G401.6 (cell line): ENCODE results near the gene CTSA.
A peak's percentile ranks its signal among the peaks of the same experiment; 100 is the strongest.

Source experiments
- FAIRE-seq: peaks from 2 replicates; lab custom pipeline; 2012; peaks lifted over from hg19 to GRCh38; lab: Jason Lieb, UNC

CTSA gene

DNA sequence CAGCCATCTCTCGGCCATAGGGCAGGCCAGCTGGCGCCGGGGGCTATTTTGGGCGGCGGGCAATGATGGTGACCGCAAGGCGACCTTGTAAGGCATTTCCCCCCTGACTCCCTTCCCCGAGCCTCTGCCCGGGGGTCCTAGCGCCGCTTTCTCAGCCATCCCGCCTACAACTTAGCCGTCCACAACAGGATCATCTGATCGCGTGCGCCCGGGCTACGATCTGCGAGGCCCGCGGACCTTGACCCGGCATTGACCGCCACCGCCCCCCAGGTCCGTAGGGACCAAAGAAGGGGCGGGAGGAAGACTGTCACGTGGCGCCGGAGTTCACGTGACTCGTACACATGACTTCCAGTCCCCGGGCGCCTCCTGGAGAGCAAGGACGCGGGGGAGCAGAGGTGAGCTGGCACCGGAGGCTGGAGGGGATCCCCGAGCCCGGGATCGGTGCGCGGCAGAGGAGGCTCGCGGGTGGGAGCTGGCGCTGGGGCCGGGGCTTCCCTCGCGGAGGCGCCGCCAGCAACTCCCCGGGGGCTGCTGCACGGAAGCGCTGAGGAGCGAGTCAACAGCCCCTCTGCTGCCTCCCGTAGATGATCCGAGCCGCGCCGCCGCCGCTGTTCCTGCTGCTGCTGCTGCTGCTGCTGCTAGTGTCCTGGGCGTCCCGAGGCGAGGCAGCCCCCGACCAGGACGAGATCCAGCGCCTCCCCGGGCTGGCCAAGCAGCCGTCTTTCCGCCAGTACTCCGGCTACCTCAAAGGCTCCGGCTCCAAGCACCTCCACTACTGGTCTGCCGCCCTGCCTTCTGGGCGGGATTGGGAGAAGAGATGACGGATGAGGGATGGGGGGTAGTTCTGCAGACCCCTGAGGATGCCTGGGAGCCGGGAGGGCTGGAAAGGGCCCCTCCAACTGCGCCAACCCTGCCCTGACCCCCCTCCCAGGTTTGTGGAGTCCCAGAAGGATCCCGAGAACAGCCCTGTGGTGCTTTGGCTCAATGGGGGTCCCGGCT is at the start of gene CTSA, which contains the start of gene NEURL2:
Gene CTSA, plus strand, starts transcription at position 351 of the 999 bp plus-strand sequence. Its CDS starts 234 bp downstream, at position 585.
Gene NEURL2, minus strand, starts transcription at position 224 of the 999 bp plus-strand sequence. Its CDS starts 217 bp downstream, at position 7.
- FAIRE-seq, result no peak

DNA sequence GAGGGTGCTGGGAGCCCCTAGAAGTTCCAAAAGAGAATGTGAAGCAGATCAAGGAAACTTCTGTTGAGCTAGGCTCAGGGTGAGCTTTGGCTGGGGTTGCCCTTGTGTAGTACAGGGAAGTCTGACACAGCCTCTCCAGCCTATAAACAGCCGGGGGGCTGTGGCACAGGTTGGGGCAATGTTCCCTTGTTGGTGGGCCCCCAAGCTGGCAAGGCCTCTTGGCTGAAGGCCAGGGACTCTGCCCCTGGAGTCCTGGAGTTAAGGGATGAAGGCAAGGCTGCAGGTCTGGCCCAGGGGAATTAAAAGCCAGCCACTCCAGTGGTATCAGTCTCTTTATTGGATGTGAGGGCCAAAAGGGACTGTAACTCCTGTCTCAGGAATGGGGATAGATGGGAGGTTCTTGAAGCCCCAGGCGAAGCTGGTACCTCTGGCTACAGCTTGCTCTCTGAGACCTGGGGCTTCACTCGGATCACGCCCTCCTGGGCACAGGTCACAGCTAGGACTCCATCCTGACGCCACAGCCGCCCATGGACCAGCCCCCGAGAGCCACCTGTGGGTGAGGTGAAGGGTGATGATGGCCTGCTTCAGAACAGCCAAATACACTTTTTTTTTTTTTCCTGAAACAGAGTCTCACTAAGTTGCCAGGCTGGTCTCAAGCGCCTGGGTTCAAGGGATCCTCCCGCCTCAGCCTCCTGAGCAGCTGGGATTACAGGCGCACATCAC is 49.6 kb upstream of the CTSA start:
- FAIRE-seq, result no peak

DNA sequence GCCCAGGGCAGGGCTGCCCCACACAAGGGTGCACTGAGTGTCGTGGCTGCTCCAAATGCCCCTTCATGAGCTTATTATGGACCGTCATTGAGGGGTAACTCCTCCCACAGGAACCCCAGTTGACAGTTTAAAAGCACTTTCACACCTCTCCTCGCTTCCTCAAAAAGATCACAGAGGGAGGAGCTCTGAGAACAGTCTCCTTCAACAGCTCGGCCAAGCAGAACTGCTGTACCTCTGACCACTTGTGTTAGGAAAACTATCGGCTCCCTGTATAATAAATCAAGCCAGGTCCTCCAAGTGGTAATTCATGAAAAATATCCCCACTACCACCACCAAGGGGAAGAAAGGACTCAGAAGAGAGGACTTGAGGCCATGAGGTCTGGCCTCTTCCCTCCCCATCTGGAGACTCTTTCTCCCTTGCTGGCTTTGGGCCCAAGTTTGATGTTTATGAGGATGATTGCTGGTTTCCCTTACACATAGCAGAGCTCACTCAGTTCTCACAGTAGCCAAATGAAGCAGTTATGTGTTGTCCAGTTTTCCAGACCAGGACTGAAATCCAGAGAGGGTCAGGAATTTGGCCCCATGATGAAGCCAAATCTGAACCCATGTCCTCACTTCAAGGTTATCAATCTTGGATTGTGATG is 48.8 kb upstream of the CTSA start:
- no peak for FAIRE-seq

DNA sequence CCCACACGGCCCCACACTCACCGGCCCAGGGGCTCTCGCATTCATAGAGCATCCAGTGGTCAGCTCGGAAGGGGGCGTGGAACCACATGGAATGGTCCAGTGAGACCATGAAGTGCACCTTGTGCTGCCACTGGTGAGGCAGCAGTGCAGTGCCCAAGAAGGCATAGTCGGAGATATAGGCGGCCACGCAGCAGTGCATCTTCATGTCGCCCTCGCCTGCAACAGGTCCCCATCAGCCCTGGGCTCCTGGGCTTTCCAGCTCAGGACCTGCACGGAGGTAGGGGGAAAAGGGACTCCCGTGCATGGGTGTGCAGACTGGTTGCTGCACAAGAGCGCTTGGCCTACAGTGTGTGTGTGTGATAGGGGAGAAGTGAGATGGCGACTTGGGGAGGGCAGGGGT is 47.6 kb upstream of the CTSA start:
- FAIRE-seq, result no peak

GRCh38 chr20:45845452-45845851 is 45.7 kb upstream of the CTSA start:
- FAIRE-seq, result no peak

DNA sequence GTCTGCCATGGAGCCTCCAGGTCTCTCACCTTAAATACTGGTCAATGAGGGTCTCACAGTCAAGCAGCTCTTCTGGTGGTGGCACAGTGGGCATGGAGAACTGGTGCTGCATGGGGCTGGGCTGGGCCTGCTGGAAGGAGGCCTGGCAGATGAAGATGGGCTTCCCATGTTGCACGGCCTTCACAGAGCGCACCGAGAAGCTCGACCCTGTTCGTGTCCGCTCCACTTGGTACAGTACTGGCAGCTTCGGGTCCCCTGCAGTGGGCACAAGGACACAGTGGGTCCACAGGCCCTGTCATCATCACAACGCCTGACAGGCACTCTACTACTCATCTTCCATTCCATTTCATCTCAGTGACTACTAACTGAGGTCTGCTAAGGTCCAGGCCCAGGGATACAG is 42.7 kb upstream of the CTSA start:
- no peak for FAIRE-seq

DNA sequence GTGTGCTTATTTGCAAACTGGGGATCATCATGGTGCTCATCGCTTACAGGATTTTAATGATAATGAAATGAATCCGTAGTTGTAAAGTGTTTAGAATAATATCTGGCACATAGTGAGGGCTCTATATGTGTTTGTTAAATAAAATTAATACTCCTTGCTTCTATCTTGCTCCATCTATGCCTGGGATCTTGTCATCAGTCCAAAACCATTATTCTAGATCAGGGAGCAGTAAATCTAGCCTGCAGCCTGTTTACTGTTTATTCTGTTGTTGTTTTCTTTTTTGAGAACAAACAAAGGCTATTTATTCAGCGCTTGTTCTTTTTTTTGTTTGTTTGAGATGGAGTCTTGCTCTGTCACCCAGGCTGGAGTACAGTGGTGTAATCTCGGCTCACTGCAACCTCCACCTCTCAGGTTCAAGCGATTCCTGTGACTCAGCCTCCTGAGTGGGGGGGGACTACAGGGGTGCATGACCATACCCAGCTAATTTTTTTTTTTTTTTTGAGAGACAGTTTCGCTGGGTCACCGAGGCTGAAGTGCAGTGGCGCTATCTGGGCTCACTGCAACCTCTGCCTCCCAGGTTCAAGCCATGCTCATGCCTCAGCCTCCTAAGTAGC is 42.1 kb upstream of the CTSA start:
- no peak for FAIRE-seq

DNA sequence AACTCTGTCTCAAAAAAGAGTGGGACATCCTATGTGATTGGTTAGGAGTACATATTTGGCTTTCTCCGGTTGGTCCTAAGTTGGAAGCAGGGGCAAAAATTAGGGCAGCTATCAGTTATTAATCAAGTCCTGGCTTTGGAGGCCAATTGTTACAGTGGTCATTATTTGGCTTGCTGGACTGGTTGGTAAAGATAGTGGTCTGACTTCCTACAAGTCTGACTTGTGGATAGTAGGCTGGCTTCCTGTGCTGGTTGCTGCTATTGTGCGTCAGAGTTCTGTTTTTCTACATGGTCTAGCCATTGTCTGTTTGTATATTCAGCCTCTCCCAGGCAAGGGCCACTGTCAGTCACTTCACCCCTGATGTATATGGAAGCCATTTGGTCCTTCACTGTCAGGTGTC is 40.9 kb upstream of the CTSA start:
- FAIRE-seq, result no peak

GRCh38 chr20:45850926-45851325 is 40.2 kb upstream of the CTSA start:
- no peak for FAIRE-seq

GRCh38 chr20:45851501-45851900 is 39.6 kb upstream of the CTSA start:
- FAIRE-seq, result no peak

- FAIRE-seq, result no peak
Measured at GRCh38 chr20:45852326-45852725, 38.8 kb upstream of the CTSA start.

DNA sequence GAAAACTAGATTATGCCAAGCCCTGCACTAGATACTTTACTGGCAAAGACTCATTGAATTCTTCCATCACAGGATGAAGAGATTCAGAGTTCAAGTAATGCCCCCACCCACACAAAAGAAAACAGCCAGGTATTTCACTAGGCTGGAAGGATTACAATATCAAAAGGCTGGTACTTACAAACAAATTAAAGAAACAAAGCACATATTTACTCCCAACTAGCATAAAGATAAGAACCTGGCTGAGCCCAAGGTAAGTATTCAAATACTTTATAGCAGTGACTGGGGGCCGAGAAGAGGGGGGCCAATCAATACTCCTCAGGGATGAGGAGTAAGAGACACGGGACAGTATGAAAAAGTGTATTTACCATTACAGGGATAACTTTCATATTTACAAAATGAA is 37.7 kb upstream of the CTSA start:
- FAIRE-seq, result no peak

- FAIRE-seq, result peak; percentile 89
Measured at GRCh38 chr20:45857114-45857881, 33.8 kb upstream of the CTSA start, which contains the start of the genes ACOT8 and ZSWIM3. ACOT8 (minus strand) TSS chr20:45857392; CDS start chr20:45857315, 77 bp downstream. ZSWIM3 (plus strand) TSS chr20:45857614; CDS start chr20:45857826, 212 bp downstream.

- no peak for FAIRE-seq
Measured at GRCh38 chr20:45857882-45858216, 33.3 kb upstream of the CTSA start.

DNA sequence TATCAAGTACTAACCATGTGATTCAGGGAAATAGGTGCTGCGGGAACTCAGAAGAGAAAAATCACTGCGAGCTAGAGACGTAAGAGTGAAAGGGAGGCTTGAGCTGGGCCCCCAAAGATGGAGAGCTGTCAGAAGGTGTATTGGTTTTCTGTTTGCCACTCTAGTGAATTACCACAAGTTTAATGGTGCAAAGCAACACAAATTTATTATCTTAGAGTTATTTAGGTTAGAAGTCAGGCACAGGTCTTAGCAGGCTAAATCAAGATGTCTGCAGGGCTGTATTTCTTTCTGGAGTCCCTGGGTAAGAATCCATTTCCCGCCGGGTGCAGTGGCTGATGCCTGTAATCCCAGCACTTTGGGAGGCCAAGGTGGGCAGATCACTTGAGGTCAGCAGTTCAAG is 31.2 kb upstream of the CTSA start:
- FAIRE-seq, result no peak

- no peak for FAIRE-seq
Measured at GRCh38 chr20:45860560-45861220, 30.4 kb upstream of the CTSA start.

DNA sequence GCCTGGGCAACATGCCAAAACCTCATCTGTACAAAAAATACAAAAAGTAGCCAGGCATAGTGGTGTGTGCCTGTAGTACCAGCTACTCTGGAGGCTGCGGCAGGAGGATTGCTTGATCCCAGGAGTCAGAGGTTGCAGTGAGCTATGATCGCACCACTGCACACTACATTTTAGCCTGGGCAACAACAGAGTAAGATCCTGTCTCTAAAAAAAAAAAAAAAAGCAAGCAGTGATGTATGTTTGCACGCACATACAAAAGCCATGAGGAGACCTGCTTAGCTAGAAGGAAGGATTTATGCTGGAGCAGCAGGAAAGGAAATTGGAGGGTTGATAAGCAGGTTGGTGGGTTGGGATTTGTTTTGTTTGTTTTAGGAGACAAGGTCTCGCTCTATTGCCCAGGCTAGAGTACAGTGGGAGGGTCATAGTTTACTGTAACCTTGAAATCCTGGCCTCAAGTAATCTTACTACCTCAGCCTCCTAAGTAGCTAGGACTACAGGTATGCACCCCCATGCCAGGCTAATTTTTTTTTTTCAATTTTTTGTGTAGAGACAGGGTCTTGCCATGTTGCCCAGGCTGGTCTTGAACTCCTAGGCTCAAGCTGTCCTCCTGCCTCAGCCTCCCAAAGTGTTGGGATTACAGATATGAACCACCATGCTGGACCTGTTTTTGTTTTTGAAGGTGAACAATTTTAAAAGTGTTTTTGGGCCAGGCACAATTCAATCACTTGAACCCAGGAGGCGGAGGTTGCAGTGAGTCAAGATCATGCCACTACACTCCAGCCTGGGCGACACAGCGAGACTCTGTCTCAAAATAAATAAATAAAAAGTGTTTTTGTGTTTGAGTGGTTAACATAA is 29.7 kb upstream of the CTSA start:
- FAIRE-seq, result no peak

DNA sequence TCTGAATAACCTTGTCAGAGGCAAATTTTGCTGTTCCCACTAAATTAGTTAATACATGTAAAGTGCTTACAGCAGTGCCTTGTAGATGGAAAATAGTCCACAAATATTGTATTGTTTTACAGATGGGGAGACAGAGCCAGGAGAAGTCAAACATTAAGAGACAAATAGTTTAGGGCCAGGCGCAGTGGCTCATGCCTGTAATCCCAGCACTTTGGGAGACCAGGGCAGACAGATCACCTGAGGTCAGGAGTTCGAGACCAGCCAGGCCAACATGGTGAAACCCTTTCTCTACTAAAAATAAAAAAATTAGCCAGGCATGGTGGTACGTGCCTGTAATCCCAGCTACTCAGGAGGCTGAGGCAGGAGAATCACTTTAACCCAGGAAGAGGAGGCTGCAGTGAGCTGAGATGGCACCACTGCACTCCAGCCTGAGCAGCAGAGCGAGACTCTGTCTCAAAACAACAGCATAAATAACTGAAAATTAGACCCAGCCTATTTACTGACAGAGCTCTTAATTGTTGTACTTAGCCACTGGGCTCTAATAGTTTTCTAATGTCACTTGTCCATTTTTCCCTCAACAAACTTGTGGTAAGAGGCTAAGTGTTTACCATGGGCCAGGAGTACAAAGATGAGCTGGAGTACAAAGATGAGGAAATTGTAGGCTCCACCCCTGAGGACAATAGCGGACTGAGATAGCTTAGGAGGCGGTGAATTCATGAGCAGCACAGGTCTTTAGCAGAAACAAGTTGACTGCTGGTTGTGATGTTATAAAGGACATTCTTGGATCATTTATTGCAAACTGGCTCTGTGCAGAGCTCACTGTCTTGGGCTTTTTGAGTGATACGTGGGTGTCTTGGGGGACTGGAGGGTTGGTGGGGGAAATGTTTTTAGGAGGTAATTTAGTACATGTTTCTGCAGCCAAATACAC is 27.3 kb upstream of the CTSA start:
- FAIRE-seq, result no peak

GRCh38 chr20:45866454-45866853 is 24.7 kb upstream of the CTSA start:
- FAIRE-seq, result no peak
